B cell (primary cell): ENCODE measurements around the gene RPS21. TPM values are rescaled to one million over a fixed set of nuclear protein-coding genes. Genes with fewer than 3 reads are reported as not detected.

Experiments used
- ATAC-seq: fragments of 200-7000 bp; cut with Tn5 transposase; one replicate; pipeline ENCODE4 v1.10.0; 2021; ENCODE audit warnings: low read depth, mild to moderate bottlenecking, moderate number of reproducible peaks, moderate library complexity
- CTCF ChIA-PET: fragments of 350-600 bp; sonication (Branson Sonifier 250); formaldehyde crosslinking; loops from one replicate; lab custom pipeline; 2021; ENCODE audit warnings: antibody characterized with exemption, inconsistent platforms; lab: Charles Lee
- POLR2A ChIA-PET: fragments of 350-600 bp; sonication (Branson Sonifier 250); formaldehyde crosslinking; loops from one replicate; lab custom pipeline; 2021; ENCODE audit warnings: antibody characterized with exemption; lab: Charles Lee
- DNase-seq: peaks from one replicate; pipeline ENCODE4 v3.0.0; 2013
- H2AFZ ChIP-seq: 2 replicates; pipeline ENCODE4 v1.6.1; 2012; ENCODE audit warnings: mild to moderate bottlenecking, low read depth, low read length; ENCODE audit not compliant: insufficient read depth, poor library complexity, severe bottlenecking
- H3K27ac ChIP-seq, 2 donors: 1 replicate in 1 of 2; 2 replicates in 1 of 2; pipeline ENCODE4 v1.5.1; 2012 to 2013; ENCODE audit warnings: low read length in 2 of 2, mild to moderate bottlenecking in 2 of 2, moderate library complexity in 1 of 2
- H3K27me3 ChIP-seq, 4 experiments: fragments of 200-600 bp in 1 of 4; sonication (generic) in 1 of 4; replicated peaks in 1 of 4; 1 replicate in 2 of 4; 2 replicates in 2 of 4; pipeline versions ENCODE4 v1.6.1 to v1.7.0; 2013 to 2016; ENCODE audit warnings: low read length in 3 of 4, mild to moderate bottlenecking in 2 of 4, mixed read lengths in 1 of 4, moderate library complexity in 1 of 4; ENCODE audit not compliant: insufficient read depth in 4 of 4, control insufficient read depth in 3 of 4; ENCODE audit errors: control extremely low read depth in 1 of 4
- H3K36me3 ChIP-seq, 2 experiments: replicated peaks in 1 of 2; 1 replicate in 1 of 2; 2 replicates in 1 of 2; pipeline versions ENCODE4 v1.6.1 to v1.7.1; 2013; ENCODE audit warnings: low read length in 1 of 2; ENCODE audit not compliant: insufficient read depth in 2 of 2, control insufficient read depth in 1 of 2; ENCODE audit errors: control extremely low read depth in 1 of 2, extremely low read depth in 1 of 2
- H3K4me1 ChIP-seq, 2 donors: fragments of 200-600 bp in 1 of 2; sonication (generic) in 1 of 2; 1 replicate in 1 of 2; 2 replicates in 1 of 2; pipeline versions ENCODE4 v1.5.1 to v1.6.1; 2013 to 2017; ENCODE audit warnings: low read length in 2 of 2; ENCODE audit not compliant: control insufficient read depth in 2 of 2, insufficient read depth in 2 of 2
- H3K4me2 ChIP-seq: replicated peaks from 2 replicates; pipeline ENCODE3; 2012; ENCODE audit warnings: mild to moderate bottlenecking, low read depth, low read length; ENCODE audit not compliant: poor library complexity, severe bottlenecking
- H3K4me3 ChIP-seq, 5 experiments: fragments of 200-600 bp in 1 of 5; sonication (generic) in 1 of 5; 1 replicate in 3 of 5; 2 replicates in 2 of 5; pipeline versions ENCODE4 v1.5.1 to v1.7.0; 2011 to 2016; ENCODE audit warnings: low read length in 4 of 5, mild to moderate bottlenecking in 4 of 5, low read depth in 2 of 5, control low read depth in 1 of 5, moderate library complexity in 1 of 5; ENCODE audit not compliant: insufficient read depth in 1 of 5; ENCODE audit errors: control extremely low read depth in 1 of 5, extremely low read depth in 1 of 5
- H3K79me2 ChIP-seq: fragments of 200-600 bp; sonication (generic); one replicate; pipeline ENCODE4 v1.6.0; 2016; ENCODE audit warnings: low read length; ENCODE audit not compliant: control insufficient read depth, insufficient read depth
- H3K9ac ChIP-seq: fragments of 200-600 bp; sonication (generic); 2 replicates; pipeline ENCODE4 v1.6.1; 2017; ENCODE audit warnings: mild to moderate bottlenecking, low read length, moderate library complexity
- H3K9me3 ChIP-seq, 3 donors: one replicate each; pipeline versions ENCODE4 v1.6.1 to v1.7.1; 2013; ENCODE audit warnings: low read length in 2 of 3; ENCODE audit not compliant: control insufficient read depth in 2 of 3, insufficient read depth in 1 of 3; ENCODE audit errors: control extremely low read depth in 1 of 3
- H4K20me1 ChIP-seq: 2 replicates; pipeline ENCODE4 v1.6.0; 2012; ENCODE audit warnings: mild to moderate bottlenecking, low read length; ENCODE audit not compliant: insufficient read depth, control insufficient read depth, poor library complexity, severe bottlenecking
- H3K27ac Mint-ChIP-seq: one replicate; pipeline ENCODE4 v1.8.0; 2021; ENCODE audit warnings: mixed read lengths
- H3K27me3 Mint-ChIP-seq: one replicate; pipeline ENCODE4 v1.8.0; 2021; ENCODE audit warnings: mixed read lengths
- H3K4me1 Mint-ChIP-seq: one replicate; pipeline ENCODE4 v1.8.0; 2021; ENCODE audit warnings: mixed read lengths
- H3K4me3 Mint-ChIP-seq: one replicate; pipeline ENCODE4 v1.8.0; 2021; ENCODE audit warnings: mixed read lengths
- H3K9me3 Mint-ChIP-seq: one replicate; pipeline ENCODE4 v1.8.0; 2022; ENCODE audit warnings: mixed read lengths; ENCODE audit not compliant: insufficient read depth
- EZH2 ChIP-seq: IDR thresholded peaks from 2 replicates; pipeline ENCODE4 v1.6.1; 2012; ENCODE audit warnings: borderline replicate concordance, low read depth, mild to moderate bottlenecking, moderate library complexity, low read length; ENCODE audit not compliant: insufficient read depth, poor library complexity, severe bottlenecking
- WGBS: methylation state at CpG from one replicate; pipeline ENCODE4 v1.1.5; 2013; ENCODE audit warnings: missing lambda C conversion rate; ENCODE audit not compliant: insufficient coverage; 5-methylcytosine and 5-hydroxymethylcytosine counted together
- intact Hi-C: fragments of 100-400 bp; cut with micrococcal nuclease; formaldehyde crosslinking; loops from one replicate; pipeline ENCODE4 v1.10.0; 2022
- polyA plus RNA-seq: library from polyadenylated mRNA; depleted of rRNA; stranded (reverse); fragments of >200 nt; gene quantifications from 2 replicates; pipeline ENCODE4 v1.2.3, GENCODE V29; 2012
- total RNA-seq, 2 donors: library from RNA; stranded (reverse); fragments of 120-200 nt in 1 of 2; gene quantifications; 1 replicate in 1 of 2; 2 replicates in 1 of 2; pipeline versions ENCODE4 v1.2.3 to v1.2.4, GENCODE V29; 2013 to 2022
- TF ChIP-seq, protein P1 (sequence below): fragments of 200-600 bp; IDR thresholded peaks from one replicate; pipeline ENCODE4 v1.8.0; 2022; ENCODE audit warnings: antibody characterized with exemption, mild to moderate bottlenecking

RPS21 gene
- total and polyA plus RNA-seq, 2 donors (not counting 1 experiment from before 2014, with no cell fraction given) = 2,653 to 9,603 TPM

- H3K27ac Mint-ChIP-seq = no peak overlapping the region
- no peaks in the 10 kb centered on the region for H3K27me3 Mint-ChIP-seq
- WGBS = 93% methylated on average over 21 of the region's 26 CpGs
- Histone ChIP-seq H3K27me3 (peaks cover 0 to 7% (median under 1%) of the 10 kb centered on the region in 4 experiments), H3K79me2 (no peaks in the 10 kb centered on the region), H4K20me1 (no peaks in the 10 kb centered on the region), H3K27ac (no peak overlapping the region), H3K4me1 (peaks cover 0 to 3% of the 10 kb centered on the region in 2 donors), H3K4me3 (no peak overlapping the region), H3K4me2 (no peak overlapping the region), H3K36me3 (no peaks in the 10 kb centered on the region), H3K9ac (no peak overlapping the region), H3K9me3 (no peaks in the 10 kb centered on the region), H2AFZ (no peak overlapping the region)
- ATAC-seq (no peak), DNase-seq (no peak)
- ChIA-PET CTCF (interaction anchor here (0.7 to 1.8 kb wide), 5 partner anchors 8 to 272 kb away, joined by 3 to 13 read pairs (median 8); partner anchors contain the start of gene ADRM1), POLR2A (no interaction called here)
- no peaks in the 10 kb centered on the region for H3K4me1 Mint-ChIP-seq
- H3K9me3 Mint-ChIP-seq = no peaks in the 10 kb centered on the region
- H3K4me3 Mint-ChIP-seq = no peak overlapping the region
- intact Hi-C loops = no loop called here
- no peak for TF ChIP-seq EZH2
- TF ChIP-seq, protein P1, sequence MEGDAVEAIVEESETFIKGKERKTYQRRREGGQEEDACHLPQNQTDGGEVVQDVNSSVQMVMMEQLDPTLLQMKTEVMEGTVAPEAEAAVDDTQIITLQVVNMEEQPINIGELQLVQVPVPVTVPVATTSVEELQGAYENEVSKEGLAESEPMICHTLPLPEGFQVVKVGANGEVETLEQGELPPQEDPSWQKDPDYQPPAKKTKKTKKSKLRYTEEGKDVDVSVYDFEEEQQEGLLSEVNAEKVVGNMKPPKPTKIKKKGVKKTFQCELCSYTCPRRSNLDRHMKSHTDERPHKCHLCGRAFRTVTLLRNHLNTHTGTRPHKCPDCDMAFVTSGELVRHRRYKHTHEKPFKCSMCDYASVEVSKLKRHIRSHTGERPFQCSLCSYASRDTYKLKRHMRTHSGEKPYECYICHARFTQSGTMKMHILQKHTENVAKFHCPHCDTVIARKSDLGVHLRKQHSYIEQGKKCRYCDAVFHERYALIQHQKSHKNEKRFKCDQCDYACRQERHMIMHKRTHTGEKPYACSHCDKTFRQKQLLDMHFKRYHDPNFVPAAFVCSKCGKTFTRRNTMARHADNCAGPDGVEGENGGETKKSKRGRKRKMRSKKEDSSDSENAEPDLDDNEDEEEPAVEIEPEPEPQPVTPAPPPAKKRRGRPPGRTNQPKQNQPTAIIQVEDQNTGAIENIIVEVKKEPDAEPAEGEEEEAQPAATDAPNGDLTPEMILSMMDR = no peak
Observed at GRCh38 chr20:62376112-62377063, 10.5 kb upstream of the RPS21 start.

- peaks cover 0 to 3% of the 10 kb centered on the region in 2 donors for H3K4me1 ChIP-seq
- no peaks in the 10 kb centered on the region for H3K9me3 ChIP-seq
- Mint-ChIP-seq H3K27me3 (no peaks in the 10 kb centered on the region), H3K4me1 (peaks cover 3% of the 10 kb centered on the region), H3K4me3 (no peak overlapping the region), H3K27ac (no peak overlapping the region), H3K9me3 (peaks cover 4% of the 10 kb centered on the region)
- no peak overlapping the region for H3K4me3 ChIP-seq
- ATAC-seq = no peak
- no peak overlapping the region for H2AFZ ChIP-seq
- no peak for TF ChIP-seq EZH2
- TF ChIP-seq, protein P1 = no peak
- intact Hi-C loops = no loop called here
- no peak for DNase-seq
- no peaks in the 10 kb centered on the region for H3K36me3 ChIP-seq
- H3K27ac ChIP-seq = no peak overlapping the region
- H3K79me2 ChIP-seq = no peaks in the 10 kb centered on the region
- POLR2A ChIA-PET = no interaction called here
- H3K9ac ChIP-seq = no peak overlapping the region
- peaks cover 0 to 4% (median under 1%) of the 10 kb centered on the region in 4 experiments for H3K27me3 ChIP-seq
- 98% methylated on average over 11 of the region's 17 CpGs for WGBS
- no peaks in the 10 kb centered on the region for H4K20me1 ChIP-seq
- no peak overlapping the region for H3K4me2 ChIP-seq
- CTCF ChIA-PET = interaction anchor here (1.3 kb wide), 1 partner anchor 9 kb away, joined by 4 read pairs; no protein-coding TSS in a partner anchor
Observed at GRCh38 chr20:62377064-62377461, 9.8 kb upstream of the RPS21 start.
